HepG2 (cell line): ENCODE measurements around the gene CHTF8.
"Not testable (repeated sequence)": the region's sequence is repeated elsewhere in the genome, so short reads cannot be mapped to it uniquely, and the experiment has no call there.

Experiments
- CBX2 ChIP-seq, 2 experiments: fragments of 200-600 bp in 1 of 2; sonication (generic); formaldehyde crosslinking in 1 of 2; IDR thresholded peaks; 2 replicates each; pipeline versions ENCODE4 v1.7.0 to v1.8.1; 2018 to 2022; ENCODE audit warnings: low read depth in 2 of 2, low read length in 1 of 2, mild to moderate bottlenecking in 1 of 2, missing genetic modification reagents in 1 of 2
- TBX3 ChIP-seq: fragments of 450-650 bp; IDR thresholded peaks from 2 replicates; pipeline ENCODE4 v1.6.1; 2017; ENCODE audit warnings: antibody characterized with exemption, mild to moderate bottlenecking, inconsistent platforms, borderline replicate concordance
- ZBTB4 ChIP-seq: sonication (generic); formaldehyde crosslinking; IDR thresholded peaks from 2 replicates; pipeline ENCODE4 v1.4.0; 2020; ENCODE audit warnings: missing genetic modification reagents, mild to moderate bottlenecking, borderline replicate concordance
- TF ChIP-seq, protein P1 (sequence below): sonication (generic); formaldehyde crosslinking; IDR thresholded peaks from 2 replicates; pipeline ENCODE4 v1.5.0; 2020; ENCODE audit warnings: mild to moderate bottlenecking, missing genetic modification reagents, moderate library complexity

DNA sequence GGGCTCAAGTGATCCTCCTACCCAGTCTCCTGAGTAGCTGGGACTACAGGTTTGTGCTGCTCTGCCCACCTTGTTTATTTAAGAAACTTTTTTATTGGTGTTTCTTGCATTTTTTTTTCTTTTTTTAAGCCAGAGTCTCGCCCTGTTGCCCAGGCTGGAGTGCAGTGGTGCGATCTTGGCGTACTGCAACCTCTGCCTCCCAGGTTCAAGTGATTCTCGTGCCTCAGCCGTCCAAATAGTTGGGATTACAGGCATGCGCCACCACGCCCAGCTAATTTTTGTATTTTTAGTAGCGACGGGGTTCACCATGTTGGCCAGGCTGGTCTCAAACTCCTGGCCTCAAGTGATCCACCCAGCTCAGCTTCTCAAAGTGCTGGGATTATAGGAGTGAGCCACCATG lies 17.2 kb upstream of the CHTF8 start:
- TF ChIP-seq ZBTB4; TBX3; CBX2 (IDR thresholded peaks at IDR 0.05; ENCODE audit: low read depth, low read length); CBX2 (CRISPR knock-in tag; IDR thresholded peaks at IDR 0.05; ENCODE audit: low read depth): not testable (repeated sequence)
- TF ChIP-seq, protein P1, sequence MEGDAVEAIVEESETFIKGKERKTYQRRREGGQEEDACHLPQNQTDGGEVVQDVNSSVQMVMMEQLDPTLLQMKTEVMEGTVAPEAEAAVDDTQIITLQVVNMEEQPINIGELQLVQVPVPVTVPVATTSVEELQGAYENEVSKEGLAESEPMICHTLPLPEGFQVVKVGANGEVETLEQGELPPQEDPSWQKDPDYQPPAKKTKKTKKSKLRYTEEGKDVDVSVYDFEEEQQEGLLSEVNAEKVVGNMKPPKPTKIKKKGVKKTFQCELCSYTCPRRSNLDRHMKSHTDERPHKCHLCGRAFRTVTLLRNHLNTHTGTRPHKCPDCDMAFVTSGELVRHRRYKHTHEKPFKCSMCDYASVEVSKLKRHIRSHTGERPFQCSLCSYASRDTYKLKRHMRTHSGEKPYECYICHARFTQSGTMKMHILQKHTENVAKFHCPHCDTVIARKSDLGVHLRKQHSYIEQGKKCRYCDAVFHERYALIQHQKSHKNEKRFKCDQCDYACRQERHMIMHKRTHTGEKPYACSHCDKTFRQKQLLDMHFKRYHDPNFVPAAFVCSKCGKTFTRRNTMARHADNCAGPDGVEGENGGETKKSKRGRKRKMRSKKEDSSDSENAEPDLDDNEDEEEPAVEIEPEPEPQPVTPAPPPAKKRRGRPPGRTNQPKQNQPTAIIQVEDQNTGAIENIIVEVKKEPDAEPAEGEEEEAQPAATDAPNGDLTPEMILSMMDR (CRISPR knock-in tag): not testable (repeated sequence)
